ENCODE results near the gene PHEX.

PHEX gene

GRCh38 chrX:22110729-22111494, 78.8 kb downstream of the PHEX start:
- H3K27ac Mint-ChIP-seq, result no peak overlapping the region
- H3K4me1 Mint-ChIP-seq, result no peaks in the 10 kb centered on the region
- H3K4me3 Mint-ChIP-seq, result no peak overlapping the region
- H3K9me3 Mint-ChIP-seq, result no peaks in the 10 kb centered on the region
- DNase-seq (ENCODE audit: low spot score in 2 of 2) (no peak), ATAC-seq (no peak)
- no peaks in the 10 kb centered on the region for H3K36me3 Mint-ChIP-seq

- no peaks in the 10 kb centered on the region for H3K4me1 Mint-ChIP-seq
- ATAC-seq (no peak), DNase-seq (ENCODE audit: low spot score in 2 of 2) (no peak)
- no peaks in the 10 kb centered on the region for H3K36me3 Mint-ChIP-seq
- no peak overlapping the region for H3K4me3 Mint-ChIP-seq
- H3K9me3 Mint-ChIP-seq, result no peaks in the 10 kb centered on the region
- H3K27ac Mint-ChIP-seq, result no peak overlapping the region
Observed at GRCh38 chrX:22116605-22117546, 84.8 kb downstream of the PHEX start.

- no peaks in the 10 kb centered on the region for H3K4me1 Mint-ChIP-seq
- H3K4me3 Mint-ChIP-seq, result no peak overlapping the region
- ATAC-seq, result no peak
- H3K27ac Mint-ChIP-seq, result no peak overlapping the region
- H3K9me3 Mint-ChIP-seq, result no peaks in the 10 kb centered on the region
- DNase-seq (ENCODE audit: low spot score in 2 of 2), result no peak
- no peaks in the 10 kb centered on the region for H3K36me3 Mint-ChIP-seq
Observed at GRCh38 chrX:22117633-22118032, 85.5 kb downstream of the PHEX start.

- DNase-seq (ENCODE audit: low spot score in 2 of 2), result no peak
- ATAC-seq, result no peak
Observed at GRCh38 chrX:22118161-22118830, 86.2 kb downstream of the PHEX start.

GRCh38 chrX:22121161-22121560, 89.0 kb downstream of the PHEX start:
- Mint-ChIP-seq H3K9me3 (no peaks in the 10 kb centered on the region), H3K27ac (no peak overlapping the region)
- DNase-seq (ENCODE audit: low spot score in 2 of 2), result no peak

More at GRCh38 chrX:22118161-22118830, 86.2 kb downstream of the PHEX start:
- Mint-ChIP-seq H3K9me3 (no peaks in the 10 kb centered on the region), H3K27ac (no peak overlapping the region), H3K36me3 (no peaks in the 10 kb centered on the region), H3K4me3 (no peak overlapping the region), H3K4me1 (no peaks in the 10 kb centered on the region)

GRCh38 chrX:22122510-22122909, 90.4 kb downstream of the PHEX start:
- Mint-ChIP-seq H3K9me3 (no peaks in the 10 kb centered on the region), H3K4me3 (no peak overlapping the region), H3K36me3 (no peaks in the 10 kb centered on the region), H3K27ac (no peak overlapping the region), H3K4me1 (no peaks in the 10 kb centered on the region)
- no peak for DNase-seq (ENCODE audit: low spot score in 2 of 2)
- ATAC-seq, result no peak

More at GRCh38 chrX:22121161-22121560, 89.0 kb downstream of the PHEX start:
- no peak for ATAC-seq
- H3K4me3 Mint-ChIP-seq, result no peak overlapping the region
- H3K4me1 Mint-ChIP-seq, result no peaks in the 10 kb centered on the region
- no peaks in the 10 kb centered on the region for H3K36me3 Mint-ChIP-seq

GRCh38 chrX:22124098-22124497, 92.0 kb downstream of the PHEX start:
- H3K36me3 Mint-ChIP-seq, result no peaks in the 10 kb centered on the region
- ATAC-seq (no peak), DNase-seq (ENCODE audit: low spot score in 2 of 2) (no peak)
- no peaks in the 10 kb centered on the region for H3K4me1 Mint-ChIP-seq
- no peaks in the 10 kb centered on the region for H3K9me3 Mint-ChIP-seq
- H3K4me3 Mint-ChIP-seq, result no peak overlapping the region
- no peak overlapping the region for H3K27ac Mint-ChIP-seq

- Mint-ChIP-seq H3K9me3 (no peaks in the 10 kb centered on the region), H3K27ac (no peak overlapping the region), H3K4me1 (no peaks in the 10 kb centered on the region), H3K4me3 (no peak overlapping the region), H3K36me3 (no peaks in the 10 kb centered on the region)
- DNase-seq (ENCODE audit: low spot score in 2 of 2) (no peak), ATAC-seq (no peak)
Observed at GRCh38 chrX:22125481-22125880, 93.4 kb downstream of the PHEX start.

- H3K4me3 Mint-ChIP-seq, result no peak overlapping the region
- no peaks in the 10 kb centered on the region for H3K36me3 Mint-ChIP-seq
- no peak overlapping the region for H3K27ac Mint-ChIP-seq
- no peak for ATAC-seq
- DNase-seq (ENCODE audit: low spot score in 2 of 2), result no peak
- H3K9me3 Mint-ChIP-seq, result no peaks in the 10 kb centered on the region
- H3K4me1 Mint-ChIP-seq, result no peaks in the 10 kb centered on the region
Observed at GRCh38 chrX:22126327-22126726, 94.2 kb downstream of the PHEX start.

GRCh38 chrX:22128961-22129360, 96.8 kb downstream of the PHEX start:
- Mint-ChIP-seq H3K4me1 (no peaks in the 10 kb centered on the region), H3K27ac (no peak overlapping the region), H3K36me3 (no peaks in the 10 kb centered on the region), H3K4me3 (no peak overlapping the region), H3K9me3 (no peaks in the 10 kb centered on the region)
- ATAC-seq (no peak), DNase-seq (ENCODE audit: low spot score in 2 of 2) (no peak)

- no peaks in the 10 kb centered on the region for H3K4me1 Mint-ChIP-seq
- no peak overlapping the region for H3K27ac Mint-ChIP-seq
- no peaks in the 10 kb centered on the region for H3K9me3 Mint-ChIP-seq
- H3K36me3 Mint-ChIP-seq, result no peaks in the 10 kb centered on the region
- H3K4me3 Mint-ChIP-seq, result no peak overlapping the region
- DNase-seq (ENCODE audit: low spot score in 2 of 2) (no peak), ATAC-seq (no peak)
Observed at GRCh38 chrX:22134681-22135080, 102.6 kb downstream of the PHEX start.

- Mint-ChIP-seq H3K4me1 (no peaks in the 10 kb centered on the region), H3K4me3 (no peak overlapping the region), H3K9me3 (no peaks in the 10 kb centered on the region), H3K36me3 (no peaks in the 10 kb centered on the region), H3K27ac (no peak overlapping the region)
- ATAC-seq, result no peak
- no peak for DNase-seq (ENCODE audit: low spot score in 2 of 2)
Observed at GRCh38 chrX:22135171-22135711, 103.1 kb downstream of the PHEX start.

- DNase-seq (ENCODE audit: low spot score in 2 of 2) (peak in 1 of 2 donors; percentile 1), ATAC-seq (peak; percentile 49)
- Mint-ChIP-seq H3K27ac (no peak overlapping the region), H3K36me3 (no peaks in the 10 kb centered on the region), H3K9me3 (no peaks in the 10 kb centered on the region), H3K4me1 (no peaks in the 10 kb centered on the region), H3K4me3 (no peak overlapping the region)
Observed at GRCh38 chrX:22135994-22136684, 104.0 kb downstream of the PHEX start.

GRCh38 chrX:22136711-22137110, 104.6 kb downstream of the PHEX start:
- DNase-seq (ENCODE audit: low spot score in 2 of 2) (no peak), ATAC-seq (no peak)
- H3K4me1 Mint-ChIP-seq, result no peaks in the 10 kb centered on the region
- H3K27ac Mint-ChIP-seq, result no peak overlapping the region
- H3K4me3 Mint-ChIP-seq, result no peak overlapping the region
- no peaks in the 10 kb centered on the region for H3K36me3 Mint-ChIP-seq
- H3K9me3 Mint-ChIP-seq, result no peaks in the 10 kb centered on the region

- H3K9me3 Mint-ChIP-seq, result no peaks in the 10 kb centered on the region
- no peak for DNase-seq (ENCODE audit: low spot score in 2 of 2)
- ATAC-seq, result no peak
- no peak overlapping the region for H3K4me3 Mint-ChIP-seq
- no peaks in the 10 kb centered on the region for H3K36me3 Mint-ChIP-seq
- no peak overlapping the region for H3K27ac Mint-ChIP-seq
- no peaks in the 10 kb centered on the region for H3K4me1 Mint-ChIP-seq
Observed at GRCh38 chrX:22139822-22140221, 107.7 kb downstream of the PHEX start.
